Mononuclear cell (primary cell): ENCODE measurements around the gene ZC2HC1B. TPM values are rescaled to one million over a fixed set of nuclear protein-coding genes. Genes with fewer than 3 reads are reported as not detected.

ENCODE experiments used
- H3K27me3 ChIP-seq: 2 replicates; pipeline ENCODE4 v1.6.0; 2011; ENCODE audit warnings: low read length, control low read depth; ENCODE audit not compliant: insufficient read depth
- H3K4me1 ChIP-seq: 2 replicates; pipeline ENCODE4 v1.5.1; 2011; ENCODE audit warnings: mild to moderate bottlenecking, low read length, control low read depth; ENCODE audit not compliant: insufficient read depth
- H3K4me3 ChIP-seq: 2 replicates; pipeline ENCODE4 v1.5.1; 2011; ENCODE audit warnings: mild to moderate bottlenecking, low read length, moderate library complexity
- H3K9me3 ChIP-seq: 2 replicates; pipeline ENCODE4 v1.5.1; 2011; ENCODE audit warnings: low read depth, mild to moderate bottlenecking, control low read depth, low read length
- total RNA-seq: library from RNA; depleted of rRNA; stranded (reverse); fragments of >200 nt; gene quantifications from one replicate; pipeline ENCODE4 v1.2.3, GENCODE V29; 2012

The ZC2HC1B gene
- total RNA-seq, 1 donor, result not detected

DNA sequence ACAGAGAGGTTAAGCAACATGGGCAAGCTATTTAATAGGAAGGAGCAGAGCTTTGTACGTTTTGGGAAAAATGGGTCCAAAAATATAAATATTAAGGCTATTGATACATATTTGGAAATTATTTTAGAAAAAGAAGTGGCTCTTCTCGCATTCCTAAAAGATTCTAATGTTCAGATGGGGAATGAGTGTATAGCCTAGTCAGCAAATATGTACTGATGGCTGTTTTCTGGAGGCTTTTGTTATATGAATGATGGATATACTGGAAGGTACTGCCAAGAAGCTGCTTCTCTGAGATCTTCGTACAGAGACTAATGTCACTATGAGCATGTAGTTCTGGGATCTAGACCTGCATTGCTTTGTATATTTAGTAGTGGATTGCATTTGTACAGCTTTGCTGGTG, 72.1 kb downstream of the ZC2HC1B start:
- Histone ChIP-seq H3K27me3 (no peaks in the 10 kb centered on the region), H3K9me3 (no peaks in the 10 kb centered on the region), H3K4me1 (peaks cover 11% of the 10 kb centered on the region), H3K4me3 (no peak overlapping the region)

DNA sequence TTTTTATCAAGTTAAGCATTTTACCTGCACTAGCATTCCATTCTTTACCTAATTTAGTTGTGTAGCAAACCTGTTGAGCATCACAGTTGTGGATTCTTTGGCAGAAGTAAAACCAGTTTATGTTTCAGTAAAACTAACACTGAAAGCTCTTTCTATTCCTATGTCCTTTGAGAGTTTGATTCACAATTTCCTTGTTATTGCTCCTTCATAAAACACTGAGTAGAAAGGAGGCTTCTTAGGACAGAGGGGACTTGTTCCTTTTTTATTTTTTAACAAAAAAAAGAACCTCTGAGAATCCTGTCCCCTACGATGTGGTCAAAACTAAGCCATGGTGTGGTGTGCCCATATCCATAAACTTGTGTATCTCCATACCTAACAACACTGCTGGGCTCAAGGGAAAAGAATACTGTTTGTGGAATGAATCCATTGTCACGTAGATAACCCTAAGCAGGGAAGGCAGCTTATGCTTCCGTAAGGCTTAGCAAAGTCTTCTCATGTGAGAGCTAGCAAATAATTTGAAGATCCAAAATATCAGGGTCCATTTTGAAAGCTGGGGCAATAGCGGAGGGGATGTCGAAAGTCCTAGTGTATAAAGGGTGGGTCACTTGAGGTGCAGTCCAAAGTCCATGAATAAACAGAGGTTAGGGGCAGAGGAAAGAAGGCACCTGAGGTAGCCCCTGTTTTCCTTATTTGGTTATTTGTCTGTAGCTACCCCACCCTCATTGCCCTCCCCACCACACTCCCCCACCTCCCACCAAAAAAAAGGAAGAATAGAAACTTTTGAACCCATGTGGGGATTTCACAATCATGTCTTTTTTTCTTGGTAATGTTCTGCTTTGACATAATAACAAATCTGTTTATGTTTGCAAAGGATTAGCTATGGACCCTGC, 72.7 kb downstream of the ZC2HC1B start:
- Histone ChIP-seq H3K4me3 (no peak overlapping the region), H3K27me3 (no peaks in the 10 kb centered on the region), H3K9me3 (no peaks in the 10 kb centered on the region), H3K4me1 (peaks cover 11% of the 10 kb centered on the region)

DNA sequence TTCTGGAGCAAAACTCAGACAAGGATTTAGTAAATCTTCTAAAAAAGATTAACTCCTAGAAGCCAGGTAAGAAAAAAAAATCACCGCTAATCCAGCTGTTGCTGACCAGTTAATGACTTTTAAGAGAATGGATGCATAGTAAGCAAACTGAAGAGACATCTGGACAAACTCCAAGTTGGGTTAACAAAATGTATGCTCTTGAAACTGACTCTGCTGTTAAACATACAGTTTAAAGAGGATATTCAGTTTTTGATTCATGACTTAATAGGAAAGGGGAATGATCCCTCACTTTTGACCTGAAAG, 73.3 kb downstream of the ZC2HC1B start:
- Histone ChIP-seq H3K4me3 (no peak overlapping the region), H3K27me3 (no peaks in the 10 kb centered on the region), H3K4me1 (peaks cover 11% of the 10 kb centered on the region), H3K9me3 (no peaks in the 10 kb centered on the region)

DNA sequence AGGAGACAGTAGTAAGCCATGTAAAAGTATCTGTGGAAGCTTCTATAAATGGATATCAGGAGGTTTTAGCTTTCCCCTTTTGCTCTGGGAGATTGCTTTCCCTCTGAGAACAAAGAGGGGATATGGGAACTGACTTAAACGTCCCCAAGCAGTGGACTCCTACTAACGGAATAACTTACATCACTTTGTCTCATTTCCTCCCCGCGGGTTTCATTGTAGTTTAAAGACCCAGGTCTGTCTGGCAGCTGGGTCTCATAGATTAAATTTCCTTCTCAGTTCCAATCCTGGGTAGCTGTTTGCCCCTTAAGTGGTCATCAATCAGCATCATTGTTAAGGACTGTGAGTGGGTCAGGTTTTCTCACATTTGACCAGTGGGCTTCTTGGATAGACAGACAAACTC, 75.1 kb downstream of the ZC2HC1B start:
- Histone ChIP-seq H3K4me3 (no peak overlapping the region), H3K27me3 (no peaks in the 10 kb centered on the region), H3K4me1 (peaks cover 11% of the 10 kb centered on the region), H3K9me3 (no peaks in the 10 kb centered on the region)

DNA sequence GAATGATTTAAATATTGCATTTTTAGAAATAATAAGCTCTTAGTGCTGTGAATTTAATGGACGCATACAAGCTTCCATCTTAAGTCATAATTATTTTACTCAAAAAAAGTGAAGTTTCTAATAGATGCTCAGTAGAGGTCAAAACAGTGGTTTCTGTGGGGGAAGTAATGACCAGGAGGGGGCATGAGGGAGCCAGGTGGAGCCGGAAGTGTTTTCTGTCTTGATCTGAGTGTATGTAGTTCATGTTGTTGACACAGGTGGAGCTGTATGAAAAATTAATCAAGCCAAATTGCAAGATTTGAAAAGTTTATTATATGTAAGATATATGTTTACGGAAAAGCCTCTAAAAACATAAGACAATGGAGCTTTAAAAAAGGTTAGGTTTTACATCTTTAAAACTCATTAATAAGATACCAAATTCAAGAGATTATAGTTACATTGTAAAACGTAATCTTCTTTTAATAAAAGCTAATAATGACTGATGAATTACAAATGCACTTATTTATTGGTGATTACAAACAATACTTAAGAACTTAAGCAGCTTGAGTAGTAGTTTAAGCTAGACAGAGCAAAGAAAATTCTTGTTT, 75.8 kb downstream of the ZC2HC1B start:
- Histone ChIP-seq H3K4me3 (no peak overlapping the region), H3K4me1 (peaks cover 11% of the 10 kb centered on the region), H3K27me3 (no peaks in the 10 kb centered on the region), H3K9me3 (no peaks in the 10 kb centered on the region)

DNA sequence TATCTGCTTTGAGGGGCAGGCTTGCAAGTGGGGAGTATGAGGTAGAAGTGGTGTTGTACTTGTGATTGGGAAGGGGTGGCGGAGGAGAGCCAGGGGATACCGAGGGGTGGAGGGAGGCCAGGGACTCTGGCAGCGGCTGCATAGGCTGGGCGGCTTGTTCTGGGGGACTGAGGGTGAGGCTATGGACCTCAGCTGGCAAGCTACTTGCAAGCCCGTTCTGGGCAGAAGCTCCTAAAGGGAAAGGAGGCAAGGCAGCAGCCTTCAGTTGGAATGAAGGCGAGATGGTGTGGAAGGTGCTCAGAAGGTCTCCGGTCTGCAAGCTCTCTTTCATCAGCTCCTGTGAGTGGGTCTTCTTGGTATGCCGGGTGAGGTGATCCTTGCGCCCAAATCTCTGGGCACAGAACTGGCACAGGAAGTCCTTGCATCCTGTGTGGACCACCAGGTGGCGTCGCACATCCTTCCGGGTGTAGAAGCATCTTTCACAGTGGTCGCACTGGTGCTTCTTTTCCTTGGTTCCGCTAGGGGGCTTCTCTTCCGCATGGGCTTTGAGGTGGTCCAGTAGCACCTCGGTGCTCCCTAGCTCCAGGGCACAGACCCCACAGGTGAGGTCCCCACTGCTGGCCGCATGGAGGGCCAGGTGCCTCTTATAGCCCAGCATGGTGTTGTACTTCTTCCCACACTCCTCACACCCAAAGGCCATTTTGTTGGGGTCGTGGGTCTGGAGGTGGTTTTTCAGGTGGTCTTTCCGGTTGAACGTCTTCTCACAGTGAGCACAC, 77.8 kb downstream of the ZC2HC1B start:
- Histone ChIP-seq H3K4me3 (no peak overlapping the region), H3K27me3 (no peaks in the 10 kb centered on the region), H3K4me1 (peaks cover 9% of the 10 kb centered on the region), H3K9me3 (no peaks in the 10 kb centered on the region)

DNA sequence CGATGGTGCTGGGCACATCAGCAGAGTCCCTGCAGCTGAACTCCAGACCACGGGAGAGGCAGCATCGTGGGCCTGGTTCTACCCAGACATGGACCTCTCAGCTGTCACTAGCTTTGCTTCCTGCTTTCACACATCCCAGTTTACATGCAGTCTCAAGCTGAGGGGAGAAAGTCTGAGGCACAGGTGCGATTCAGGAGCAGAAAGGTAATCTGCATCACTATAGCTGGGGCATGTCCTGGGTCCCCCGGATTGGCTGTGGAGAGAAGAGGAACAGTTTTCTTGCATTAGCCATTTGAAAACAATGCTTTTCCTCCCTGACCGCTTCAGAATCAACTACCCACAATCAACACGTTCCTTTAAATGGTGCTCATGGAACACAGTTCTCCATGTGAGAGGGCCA, 83.9 kb downstream of the ZC2HC1B start:
- Histone ChIP-seq H3K4me1 (no peaks in the 10 kb centered on the region), H3K9me3 (no peaks in the 10 kb centered on the region), H3K4me3 (no peak overlapping the region), H3K27me3 (no peaks in the 10 kb centered on the region)

DNA sequence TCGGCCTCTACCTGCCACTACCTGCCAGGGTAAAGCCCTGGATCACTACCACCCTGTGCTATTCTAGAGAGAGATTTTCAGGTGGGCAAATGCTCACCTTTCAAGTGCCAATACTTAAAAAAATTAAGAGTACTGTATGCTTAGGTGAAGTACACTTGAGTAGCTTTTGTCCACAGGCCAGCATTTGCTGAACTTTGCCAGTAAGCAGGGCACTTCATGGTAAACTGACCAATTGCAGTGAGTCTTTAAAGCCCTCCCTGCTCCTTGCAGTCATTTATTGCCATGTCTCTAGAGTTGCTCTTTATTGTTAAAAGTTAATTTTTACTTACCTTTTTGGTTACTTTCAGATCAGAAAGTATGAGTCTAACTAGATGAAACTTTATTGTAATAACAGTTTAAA, 85.3 kb downstream of the ZC2HC1B start:
- no peaks in the 10 kb centered on the region for H3K9me3 ChIP-seq
- no peaks in the 10 kb centered on the region for H3K4me1 ChIP-seq
- H3K4me3 ChIP-seq, result no peak overlapping the region
- H3K27me3 ChIP-seq, result no peaks in the 10 kb centered on the region

DNA sequence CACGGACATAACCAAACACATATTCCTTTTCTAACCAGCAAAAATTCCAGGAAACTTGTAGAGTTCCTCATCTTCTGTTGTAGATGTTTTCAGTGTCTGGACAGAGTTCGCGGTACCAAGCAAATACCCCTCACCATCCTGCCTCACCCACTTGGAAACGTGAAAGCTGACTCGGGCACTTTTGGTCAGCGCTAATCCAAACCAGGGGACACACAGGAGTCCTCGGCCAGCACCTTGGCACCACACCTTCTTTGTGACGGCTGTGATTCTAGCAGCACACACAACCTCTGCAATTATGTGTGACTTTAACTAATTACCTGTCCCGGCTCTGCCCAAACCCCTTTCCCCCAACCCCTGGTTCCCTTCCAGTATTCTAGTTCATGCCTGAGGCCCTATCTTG, 85.7 kb downstream of the ZC2HC1B start:
- no peaks in the 10 kb centered on the region for H3K27me3 ChIP-seq
- H3K9me3 ChIP-seq, result no peaks in the 10 kb centered on the region
- no peak overlapping the region for H3K4me3 ChIP-seq
- H3K4me1 ChIP-seq, result no peaks in the 10 kb centered on the region

DNA sequence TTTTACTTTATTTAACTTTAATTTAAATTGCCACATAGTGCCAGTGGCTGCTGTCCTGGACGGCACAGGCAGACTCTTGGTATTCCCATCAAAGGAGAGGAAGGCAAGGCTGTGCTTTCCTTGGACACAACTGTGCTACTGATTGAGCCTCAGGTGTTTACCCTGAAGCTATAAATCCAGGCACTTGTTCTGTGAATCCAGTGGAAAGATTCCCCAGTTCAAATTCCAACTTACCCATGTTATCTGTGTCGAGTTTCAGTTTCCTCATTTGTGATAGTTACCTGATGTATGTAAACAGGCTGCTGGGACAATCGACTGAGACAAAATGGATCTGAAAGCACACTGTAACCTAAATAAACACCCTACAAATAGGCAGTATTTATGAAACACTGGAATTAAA, 86.6 kb downstream of the ZC2HC1B start:
- Histone ChIP-seq H3K27me3 (no peaks in the 10 kb centered on the region), H3K4me3 (no peak overlapping the region), H3K9me3 (no peaks in the 10 kb centered on the region), H3K4me1 (no peaks in the 10 kb centered on the region)

DNA sequence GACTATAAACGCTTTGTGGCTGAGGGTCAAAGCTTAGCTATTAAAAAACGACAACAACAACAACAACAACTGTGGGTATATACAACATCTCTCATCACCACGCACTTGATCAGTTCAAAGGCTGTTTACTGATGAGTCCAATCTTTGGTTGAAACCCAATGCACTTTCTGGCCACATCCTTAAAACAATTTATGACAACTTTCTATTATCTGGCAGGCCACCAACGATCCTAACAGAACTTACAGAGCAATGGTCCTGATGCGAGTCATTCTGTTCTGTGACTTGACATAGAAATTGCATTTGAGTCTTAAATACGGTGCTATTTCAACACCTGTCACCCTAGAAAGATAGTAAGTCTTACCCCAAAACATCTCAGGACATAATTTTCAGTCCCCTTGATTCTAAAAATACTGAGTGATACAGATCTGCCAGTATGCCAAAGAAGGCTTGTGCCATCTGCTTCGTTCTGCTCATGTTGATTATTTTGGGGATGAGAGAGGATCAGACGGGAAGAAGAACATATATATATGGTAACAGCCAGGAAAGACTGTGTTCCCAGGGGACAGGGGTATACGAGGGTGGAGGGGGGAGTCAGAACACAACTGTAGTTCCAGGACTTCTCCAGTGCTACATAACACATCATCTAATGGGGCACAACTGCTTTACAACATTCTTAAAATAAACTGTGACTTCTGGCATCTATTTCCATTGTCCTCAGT, 87.9 kb downstream of the ZC2HC1B start:
- Histone ChIP-seq H3K4me1 (no peaks in the 10 kb centered on the region), H3K9me3 (no peaks in the 10 kb centered on the region), H3K27me3 (no peaks in the 10 kb centered on the region), H3K4me3 (no peak overlapping the region)

DNA sequence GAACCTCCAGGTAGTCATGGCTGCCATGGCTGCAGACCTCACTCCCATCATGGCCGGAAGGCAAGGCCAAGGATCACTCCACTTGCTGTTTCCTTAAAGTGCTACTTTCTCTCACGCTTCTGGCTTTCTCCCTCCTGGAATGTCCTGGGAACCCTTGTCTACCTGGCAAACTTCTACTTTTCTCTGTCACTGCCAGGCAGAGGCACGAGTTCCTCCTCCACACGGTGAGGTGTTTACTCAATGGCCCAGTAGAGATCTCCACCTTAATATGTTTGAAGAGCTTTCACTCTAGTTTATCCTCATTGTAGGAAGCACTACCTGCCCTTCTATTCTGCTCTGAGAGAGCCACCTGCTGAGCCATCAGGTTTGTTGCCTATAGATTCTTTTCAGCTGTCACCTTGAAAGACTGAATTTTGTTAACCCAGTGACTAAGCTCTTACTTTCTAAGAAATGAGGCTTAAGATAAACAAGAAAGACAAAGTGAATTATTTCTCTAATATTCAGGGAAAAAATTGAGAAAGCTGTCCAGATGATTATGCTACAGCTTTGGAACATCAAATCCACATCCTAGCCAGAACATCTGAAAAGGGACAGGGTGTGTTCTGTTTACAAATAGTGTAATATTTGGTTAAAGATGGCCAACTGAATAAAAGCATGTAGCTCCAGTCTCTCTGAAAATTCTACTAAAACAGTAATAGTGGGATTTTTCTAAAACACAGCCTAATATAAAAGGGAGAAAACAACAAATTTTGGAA, 88.8 kb downstream of the ZC2HC1B start:
- Histone ChIP-seq H3K27me3 (no peaks in the 10 kb centered on the region), H3K9me3 (no peaks in the 10 kb centered on the region), H3K4me1 (no peaks in the 10 kb centered on the region), H3K4me3 (no peak overlapping the region)

DNA sequence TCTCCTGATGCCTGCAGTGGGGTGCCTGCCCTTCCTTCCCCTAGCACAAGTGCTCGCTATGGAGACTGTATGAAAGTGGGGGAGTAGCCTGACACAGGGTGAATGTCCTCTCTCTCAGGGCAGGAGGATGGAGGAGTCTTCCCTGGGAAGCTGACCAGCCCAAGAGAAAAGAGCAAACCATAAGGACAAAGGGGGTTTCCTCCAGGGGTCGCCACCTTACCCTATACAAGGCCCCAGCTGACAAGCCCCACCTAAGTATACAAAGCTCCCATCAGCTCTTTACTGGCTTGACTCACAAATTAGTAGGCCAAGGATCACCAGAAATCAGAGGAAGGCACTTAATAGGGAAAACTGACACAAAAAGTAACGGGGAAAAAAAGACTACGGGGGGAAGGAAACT, 89.6 kb downstream of the ZC2HC1B start:
- no peaks in the 10 kb centered on the region for H3K27me3 ChIP-seq
- H3K4me1 ChIP-seq, result no peaks in the 10 kb centered on the region
- H3K4me3 ChIP-seq, result no peak overlapping the region
- H3K9me3 ChIP-seq, result no peaks in the 10 kb centered on the region

DNA sequence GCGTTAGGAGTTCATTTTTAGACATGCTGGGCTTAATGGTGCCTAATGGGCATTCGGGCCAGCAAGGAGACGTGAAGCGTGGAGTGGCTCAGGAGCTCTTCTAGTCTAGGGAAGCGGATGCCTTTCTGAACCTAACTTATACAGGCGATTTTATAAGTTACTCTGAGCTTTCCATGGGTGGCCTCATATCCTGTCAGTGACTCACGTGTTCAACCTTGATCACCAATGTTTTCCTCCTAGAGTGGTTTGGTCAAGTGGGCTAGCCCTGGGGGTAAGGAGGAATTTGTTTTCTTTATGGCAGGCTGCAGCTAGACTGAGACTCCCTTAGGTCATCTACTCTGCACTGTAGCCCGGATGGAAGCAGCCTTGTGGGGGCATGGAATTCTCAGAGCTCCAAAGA, 91.7 kb downstream of the ZC2HC1B start:
- H3K4me1 ChIP-seq, result no peaks in the 10 kb centered on the region
- H3K9me3 ChIP-seq, result no peaks in the 10 kb centered on the region
- no peak overlapping the region for H3K4me3 ChIP-seq
- no peaks in the 10 kb centered on the region for H3K27me3 ChIP-seq
